Measurements from ENCODE around the gene SLC7A10.

The SLC7A10 gene

DNA sequence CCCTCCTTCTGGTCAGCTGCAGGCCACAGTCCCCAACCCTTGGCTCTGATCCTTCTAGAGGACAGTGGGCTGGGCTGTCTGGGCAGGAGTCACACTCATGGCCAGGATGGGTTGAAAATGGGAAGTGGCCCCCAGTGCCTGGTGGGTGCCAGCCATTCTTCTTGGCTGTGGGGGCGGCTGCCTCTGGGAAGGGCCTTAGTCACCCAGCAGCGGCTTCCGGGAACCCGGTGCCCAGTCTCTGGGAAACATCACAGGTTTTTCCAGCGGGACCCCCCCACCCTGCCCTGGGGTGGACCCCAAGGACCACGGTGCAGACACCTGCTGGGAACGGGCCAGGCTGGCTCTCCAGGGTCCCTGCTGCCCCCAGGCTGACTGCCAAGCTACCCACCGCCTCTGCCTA lies 27.3 kb upstream of the SLC7A10 start:
- no peaks in the 10 kb centered on the region for H3K27me3 ChIP-seq (ENCODE audit: insufficient read depth, low read length, poor library complexity)
- no peak overlapping the region for H3K27ac ChIP-seq (ENCODE audit: low read length)
- no peak overlapping the region for H3K4me2 ChIP-seq (ENCODE audit: insufficient read depth, low read length)
- DNase-seq (no peak), ATAC-seq (ENCODE audit: insufficient read depth, low read depth) (no peak)
- no peak overlapping the region for H2AFZ ChIP-seq (ENCODE audit: low read depth, low read length)
- H3K9me3 ChIP-seq (ENCODE audit: insufficient read depth, low read length, severe bottlenecking) = no peaks in the 10 kb centered on the region
- no peak overlapping the region for H3K4me3 ChIP-seq (ENCODE audit: low read depth in 1 of 2, low read length in 2 of 2)
- H3K79me2 ChIP-seq (ENCODE audit: insufficient read depth, low read length) = no peaks in the 10 kb centered on the region
- peaks cover 6% of the 10 kb centered on the region; the same call in 1 of the 2 replicates for H4K20me1 ChIP-seq (ENCODE audit: insufficient read depth, low read length)
- no peak overlapping the region for H3K9ac ChIP-seq (ENCODE audit: low read depth, low read length)
- H3K4me1 ChIP-seq (ENCODE audit: insufficient read depth, low read length) = no peaks in the 10 kb centered on the region
- H3K36me3 ChIP-seq (ENCODE audit: insufficient read depth, low read length) = no peaks in the 10 kb centered on the region
- TF ChIP-seq, protein P1, sequence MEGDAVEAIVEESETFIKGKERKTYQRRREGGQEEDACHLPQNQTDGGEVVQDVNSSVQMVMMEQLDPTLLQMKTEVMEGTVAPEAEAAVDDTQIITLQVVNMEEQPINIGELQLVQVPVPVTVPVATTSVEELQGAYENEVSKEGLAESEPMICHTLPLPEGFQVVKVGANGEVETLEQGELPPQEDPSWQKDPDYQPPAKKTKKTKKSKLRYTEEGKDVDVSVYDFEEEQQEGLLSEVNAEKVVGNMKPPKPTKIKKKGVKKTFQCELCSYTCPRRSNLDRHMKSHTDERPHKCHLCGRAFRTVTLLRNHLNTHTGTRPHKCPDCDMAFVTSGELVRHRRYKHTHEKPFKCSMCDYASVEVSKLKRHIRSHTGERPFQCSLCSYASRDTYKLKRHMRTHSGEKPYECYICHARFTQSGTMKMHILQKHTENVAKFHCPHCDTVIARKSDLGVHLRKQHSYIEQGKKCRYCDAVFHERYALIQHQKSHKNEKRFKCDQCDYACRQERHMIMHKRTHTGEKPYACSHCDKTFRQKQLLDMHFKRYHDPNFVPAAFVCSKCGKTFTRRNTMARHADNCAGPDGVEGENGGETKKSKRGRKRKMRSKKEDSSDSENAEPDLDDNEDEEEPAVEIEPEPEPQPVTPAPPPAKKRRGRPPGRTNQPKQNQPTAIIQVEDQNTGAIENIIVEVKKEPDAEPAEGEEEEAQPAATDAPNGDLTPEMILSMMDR (IDR thresholded peaks at IDR 0.05; ENCODE audit: borderline replicate concordance, extremely low read depth, low read length, poor library complexity, severe bottlenecking) = no peak
- no peak for TF ChIP-seq EZH2 (IDR thresholded peaks at IDR 0.05; ENCODE audit: borderline replicate concordance, low read depth, low read length, severe bottlenecking)

DNA sequence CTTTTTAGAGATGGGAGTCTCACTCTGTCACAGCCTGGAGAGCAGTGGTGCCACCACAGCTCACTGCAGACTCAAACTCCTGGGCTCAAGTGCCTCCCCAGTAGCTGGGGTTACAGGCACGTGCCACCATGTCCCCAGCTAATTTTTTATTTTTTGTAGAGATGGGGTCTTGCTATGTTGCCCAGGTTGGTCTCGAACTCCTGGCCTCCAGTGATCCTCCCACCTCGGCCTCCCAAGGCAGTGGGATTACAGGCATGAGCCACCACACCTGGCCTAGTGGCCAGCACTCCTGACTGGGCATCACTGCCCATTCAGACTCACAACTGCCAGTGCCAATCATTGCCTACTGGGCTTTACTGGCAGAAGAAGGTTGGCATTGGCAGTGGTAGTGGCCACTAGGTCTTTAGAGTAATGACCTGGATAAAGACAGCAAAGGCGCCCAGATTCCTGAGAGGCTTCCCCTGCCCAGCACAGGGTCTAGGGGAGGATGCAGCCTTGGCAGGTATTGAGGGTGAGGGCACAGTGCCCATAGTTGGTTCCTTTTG lies 26.8 kb upstream of the SLC7A10 start:
- no peaks in the 10 kb centered on the region for H3K36me3 ChIP-seq (ENCODE audit: insufficient read depth, low read length)
- H3K4me1 ChIP-seq (ENCODE audit: insufficient read depth, low read length) = no peaks in the 10 kb centered on the region
- H3K9ac ChIP-seq (ENCODE audit: low read depth, low read length) = no peak overlapping the region
- H3K9me3 ChIP-seq (ENCODE audit: insufficient read depth, low read length, severe bottlenecking) = no peaks in the 10 kb centered on the region
- H3K27ac ChIP-seq (ENCODE audit: low read length) = no peak overlapping the region
- ATAC-seq (ENCODE audit: insufficient read depth, low read depth) (no peak), DNase-seq (no peak)
- H3K79me2 ChIP-seq (ENCODE audit: insufficient read depth, low read length) = no peaks in the 10 kb centered on the region
- no peak overlapping the region for H2AFZ ChIP-seq (ENCODE audit: low read depth, low read length)
- no peak overlapping the region for H3K4me3 ChIP-seq (ENCODE audit: low read depth in 1 of 2, low read length in 2 of 2)
- H3K27me3 ChIP-seq (ENCODE audit: insufficient read depth, low read length, poor library complexity) = no peaks in the 10 kb centered on the region
- H4K20me1 ChIP-seq (ENCODE audit: insufficient read depth, low read length) = peaks cover 8% of the 10 kb centered on the region; the same call in 1 of the 2 replicates
- no peak overlapping the region for H3K4me2 ChIP-seq (ENCODE audit: insufficient read depth, low read length)
- TF ChIP-seq, protein P1 (IDR thresholded peaks at IDR 0.05; ENCODE audit: borderline replicate concordance, extremely low read depth, low read length, poor library complexity, severe bottlenecking) = no peak
- no peak for TF ChIP-seq EZH2 (IDR thresholded peaks at IDR 0.05; ENCODE audit: borderline replicate concordance, low read depth, low read length, severe bottlenecking)

DNA sequence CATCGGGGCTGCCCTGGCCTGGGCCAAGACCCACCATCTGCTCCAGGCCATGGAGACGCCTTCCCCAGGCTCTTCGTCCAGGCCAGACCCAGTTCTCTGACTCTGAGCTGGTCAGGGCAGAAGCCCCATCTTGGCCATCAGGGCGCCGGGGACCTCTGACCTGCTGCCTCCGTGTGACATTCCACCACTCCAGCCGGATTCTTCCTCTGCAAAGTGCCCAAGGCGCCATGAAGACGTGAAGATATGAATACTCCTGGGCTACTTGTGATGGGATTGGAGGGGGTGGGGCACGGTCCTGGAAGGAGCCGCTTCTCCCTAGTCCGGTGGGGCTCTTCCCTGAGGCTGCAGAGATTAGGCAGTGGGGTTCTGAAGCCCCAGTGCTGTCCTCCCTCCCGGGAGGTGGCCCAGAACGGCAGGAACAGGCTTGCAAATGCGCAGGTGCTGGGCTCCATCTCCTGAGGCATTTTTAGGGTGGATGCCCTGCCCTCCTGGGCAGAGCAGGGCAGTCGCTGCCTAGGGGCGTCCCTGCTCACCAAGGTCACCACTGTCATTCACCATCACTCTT lies 26.0 kb upstream of the SLC7A10 start:
- no peak overlapping the region for H2AFZ ChIP-seq (ENCODE audit: low read depth, low read length)
- ATAC-seq (ENCODE audit: insufficient read depth, low read depth) (no peak), DNase-seq (no peak)
- no peak overlapping the region for H3K27ac ChIP-seq (ENCODE audit: low read length)
- H3K79me2 ChIP-seq (ENCODE audit: insufficient read depth, low read length) = no peaks in the 10 kb centered on the region
- H3K9ac ChIP-seq (ENCODE audit: low read depth, low read length) = no peak overlapping the region
- H3K4me1 ChIP-seq (ENCODE audit: insufficient read depth, low read length) = no peaks in the 10 kb centered on the region
- H4K20me1 ChIP-seq (ENCODE audit: insufficient read depth, low read length) = peaks cover 8% of the 10 kb centered on the region; the same call in 1 of the 2 replicates
- H3K27me3 ChIP-seq (ENCODE audit: insufficient read depth, low read length, poor library complexity) = no peaks in the 10 kb centered on the region
- no peak overlapping the region for H3K4me2 ChIP-seq (ENCODE audit: insufficient read depth, low read length)
- H3K36me3 ChIP-seq (ENCODE audit: insufficient read depth, low read length) = no peaks in the 10 kb centered on the region
- H3K9me3 ChIP-seq (ENCODE audit: insufficient read depth, low read length, severe bottlenecking) = no peaks in the 10 kb centered on the region
- TF ChIP-seq, protein P1 (IDR thresholded peaks at IDR 0.05; ENCODE audit: borderline replicate concordance, extremely low read depth, low read length, poor library complexity, severe bottlenecking) = no peak
- no peak for TF ChIP-seq EZH2 (IDR thresholded peaks at IDR 0.05; ENCODE audit: borderline replicate concordance, low read depth, low read length, severe bottlenecking)
- no peak overlapping the region for H3K4me3 ChIP-seq (ENCODE audit: low read depth in 1 of 2, low read length in 2 of 2)
